Stomach (tissue), 4 donors: ENCODE data around the gene GJB3.

Experiments used
- EP300 ChIP-seq: sonication (generic); formaldehyde crosslinking; IDR thresholded peaks from one replicate; pipeline ENCODE4 v1.6.1; 2017; ENCODE audit warnings: antibody characterized with exemption
- POLR2A ChIP-seq, 4 donors: fragments of 450-650 bp; IDR thresholded peaks; one replicate each; pipeline ENCODE4 v1.6.1; 2016; ENCODE audit warnings: antibody characterized with exemption in 4 of 4, control low read depth in 2 of 4, mild to moderate bottlenecking in 1 of 4, moderate library complexity in 1 of 4
- POLR2AphosphoS5 ChIP-seq, 3 donors: sonication (generic); formaldehyde crosslinking; IDR thresholded peaks; one replicate each; pipeline ENCODE4 v1.6.1; 2016; ENCODE audit warnings: antibody characterized with exemption in 3 of 3
- TF ChIP-seq, protein P1 (sequence below), 7 experiments: fragments of 450-650 bp in 4 of 7; fragments of 200-600 bp in 3 of 7; sonication (generic) in 3 of 7; IDR thresholded peaks; one replicate each; pipeline ENCODE4 v1.5.1; 2016 to 2019; ENCODE audit warnings: antibody characterized with exemption in 7 of 7, control low read depth in 2 of 7, mild to moderate bottlenecking in 1 of 7

DNA sequence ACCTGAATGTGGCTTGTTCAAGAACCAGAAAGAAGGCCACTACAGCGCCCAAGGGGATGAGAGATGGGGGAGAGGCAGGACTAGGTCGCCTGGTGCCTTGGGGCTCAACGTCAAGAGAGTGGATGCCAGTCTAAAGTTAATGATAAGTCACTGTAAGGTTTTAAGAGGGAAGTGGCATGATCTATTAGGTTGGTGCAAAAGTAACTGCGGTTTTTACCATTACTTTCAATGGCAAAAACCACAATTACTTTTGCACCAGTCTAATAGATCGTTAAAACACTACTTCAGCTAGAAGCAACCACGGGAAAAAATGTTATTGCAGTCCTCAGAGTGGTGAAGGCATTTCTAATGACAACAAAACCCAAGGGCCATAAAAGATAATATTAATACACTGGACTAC, 2.6 kb upstream of the GJB3 start:
- TF ChIP-seq, protein P1, sequence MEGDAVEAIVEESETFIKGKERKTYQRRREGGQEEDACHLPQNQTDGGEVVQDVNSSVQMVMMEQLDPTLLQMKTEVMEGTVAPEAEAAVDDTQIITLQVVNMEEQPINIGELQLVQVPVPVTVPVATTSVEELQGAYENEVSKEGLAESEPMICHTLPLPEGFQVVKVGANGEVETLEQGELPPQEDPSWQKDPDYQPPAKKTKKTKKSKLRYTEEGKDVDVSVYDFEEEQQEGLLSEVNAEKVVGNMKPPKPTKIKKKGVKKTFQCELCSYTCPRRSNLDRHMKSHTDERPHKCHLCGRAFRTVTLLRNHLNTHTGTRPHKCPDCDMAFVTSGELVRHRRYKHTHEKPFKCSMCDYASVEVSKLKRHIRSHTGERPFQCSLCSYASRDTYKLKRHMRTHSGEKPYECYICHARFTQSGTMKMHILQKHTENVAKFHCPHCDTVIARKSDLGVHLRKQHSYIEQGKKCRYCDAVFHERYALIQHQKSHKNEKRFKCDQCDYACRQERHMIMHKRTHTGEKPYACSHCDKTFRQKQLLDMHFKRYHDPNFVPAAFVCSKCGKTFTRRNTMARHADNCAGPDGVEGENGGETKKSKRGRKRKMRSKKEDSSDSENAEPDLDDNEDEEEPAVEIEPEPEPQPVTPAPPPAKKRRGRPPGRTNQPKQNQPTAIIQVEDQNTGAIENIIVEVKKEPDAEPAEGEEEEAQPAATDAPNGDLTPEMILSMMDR (IDR thresholded peaks at IDR 0.05) = no peak
- TF ChIP-seq POLR2A (IDR thresholded peaks at IDR 0.05) (no peak), EP300 (no peak), POLR2AphosphoS5 (IDR thresholded peaks at IDR 0.05) (no peak)
